Measurements from ENCODE around the gene FTCD.

The FTCD gene

GRCh38 chr21:46199436-46200373 lies 44.3 kb upstream of the FTCD start:
- no peak for TF ChIP-seq EGR1 (IDR thresholded peaks at IDR 0.05)
- TF ChIP-seq USF1 (IDR thresholded peaks at IDR 0.05) = no peak
- TF ChIP-seq NFIC (IDR thresholded peaks at IDR 0.05) = no peak
- TF ChIP-seq EP300 (IDR thresholded peaks at IDR 0.05; ENCODE audit: borderline replicate concordance) = no peak
- no peak for TF ChIP-seq YY1 (IDR thresholded peaks at IDR 0.05; ENCODE audit: low read depth)
- TF ChIP-seq ZBTB7A (IDR thresholded peaks at IDR 0.05; ENCODE audit: low read depth) = no peak
- TF ChIP-seq TCF12 (IDR thresholded peaks at IDR 0.05; ENCODE audit: low read depth) = no peak
- TF ChIP-seq FOXM1 (IDR thresholded peaks at IDR 0.05; ENCODE audit: borderline replicate concordance, low read depth) = no peak
- no peak for TF ChIP-seq RAD21 (IDR thresholded peaks at IDR 0.05; ENCODE audit: low read depth)
- no peak for TF ChIP-seq CREB1 (IDR thresholded peaks at IDR 0.05; ENCODE audit: low read depth)
- no peak for TF ChIP-seq REST (IDR thresholded peaks at IDR 0.05; ENCODE audit: low read depth)
- no peak for TF ChIP-seq TEAD4 (IDR thresholded peaks at IDR 0.05)
- TF ChIP-seq TAF1 (IDR thresholded peaks at IDR 0.05; ENCODE audit: low read depth) = no peak
- TF ChIP-seq MAX (IDR thresholded peaks at IDR 0.05) = no peak
- TF ChIP-seq CEBPB (IDR thresholded peaks at IDR 0.05) = no peak

- TF ChIP-seq CEBPB (IDR thresholded peaks at IDR 0.05) (no peak), USF1 (IDR thresholded peaks at IDR 0.05) (no peak), EP300 (IDR thresholded peaks at IDR 0.05; ENCODE audit: borderline replicate concordance) (no peak), EGR1 (IDR thresholded peaks at IDR 0.05) (no peak), TAF1 (IDR thresholded peaks at IDR 0.05; ENCODE audit: low read depth) (no peak), ZBTB7A (IDR thresholded peaks at IDR 0.05; ENCODE audit: low read depth) (no peak), FOXM1 (IDR thresholded peaks at IDR 0.05; ENCODE audit: borderline replicate concordance, low read depth) (no peak), RAD21 (IDR thresholded peaks at IDR 0.05; ENCODE audit: low read depth) (no peak), YY1 (IDR thresholded peaks at IDR 0.05; ENCODE audit: low read depth) (no peak), TCF12 (IDR thresholded peaks at IDR 0.05; ENCODE audit: low read depth) (no peak), CREB1 (IDR thresholded peaks at IDR 0.05; ENCODE audit: low read depth) (no peak), TEAD4 (IDR thresholded peaks at IDR 0.05) (no peak), NFIC (IDR thresholded peaks at IDR 0.05) (no peak), MAX (IDR thresholded peaks at IDR 0.05) (no peak), REST (IDR thresholded peaks at IDR 0.05; ENCODE audit: low read depth) (no peak)
Observed at GRCh38 chr21:46196733-46197132, 41.4 kb upstream of the FTCD start.

GRCh38 chr21:46195595-46196195 lies 40.3 kb upstream of the FTCD start:
- TF ChIP-seq CREB1 (IDR thresholded peaks at IDR 0.05; ENCODE audit: low read depth) (no peak), YY1 (IDR thresholded peaks at IDR 0.05; ENCODE audit: low read depth) (no peak), ZBTB7A (IDR thresholded peaks at IDR 0.05; ENCODE audit: low read depth) (no peak), REST (IDR thresholded peaks at IDR 0.05; ENCODE audit: low read depth) (no peak), EGR1 (IDR thresholded peaks at IDR 0.05) (no peak), NFIC (IDR thresholded peaks at IDR 0.05) (no peak), RAD21 (IDR thresholded peaks at IDR 0.05; ENCODE audit: low read depth) (no peak), FOXM1 (IDR thresholded peaks at IDR 0.05; ENCODE audit: borderline replicate concordance, low read depth) (no peak), USF1 (IDR thresholded peaks at IDR 0.05) (no peak), TCF12 (IDR thresholded peaks at IDR 0.05; ENCODE audit: low read depth) (no peak), TEAD4 (IDR thresholded peaks at IDR 0.05) (no peak), CEBPB (IDR thresholded peaks at IDR 0.05) (no peak), EP300 (IDR thresholded peaks at IDR 0.05; ENCODE audit: borderline replicate concordance) (no peak), MAX (IDR thresholded peaks at IDR 0.05) (no peak), TAF1 (IDR thresholded peaks at IDR 0.05; ENCODE audit: low read depth) (no peak)
